PC-3 (cell line): ENCODE measurements around the gene RUFY2. TPM values are rescaled to one million over a fixed set of nuclear protein-coding genes. Genes with fewer than 3 reads are reported as not detected.

Source experiments
- ATAC-seq: fragments of 200-7000 bp; cut with Tn5 transposase; 2 replicates; pipeline ENCODE4 v1.9.1; 2020; ENCODE audit warnings: mild to moderate bottlenecking, moderate library complexity
- BruUV-seq: library from RNA; stranded (reverse); fragments of 400-500 nt; replicated peaks from 2 replicates; lab custom pipeline; 2021; lab: Mats Ljungman, UMichigan
- CTCF ChIA-PET: fragments of 300-600 bp; sonication (Branson Sonifier 250); formaldehyde crosslinking; loops from one replicate; lab custom pipeline; 2022; ENCODE audit warnings: antibody characterized with exemption; lab: Charles Lee
- POLR2A ChIA-PET: fragments of 300-600 bp; sonication (Branson Sonifier 250); formaldehyde crosslinking; loops from one replicate; lab custom pipeline; 2022; ENCODE audit warnings: antibody characterized with exemption; ENCODE audit not compliant: unreplicated experiment; lab: Charles Lee
- DNase-seq: peaks from one replicate; pipeline ENCODE4 v3.0.0-alpha.2; 2015
- H2AFZ ChIP-seq: fragments of 300-600 bp; sonication (generic); 2 replicates; pipeline ENCODE4 v1.6.0; 2016; ENCODE audit warnings: antibody characterized with exemption, low read length
- H3F3A ChIP-seq: fragments of 300-600 bp; sonication (generic); one replicate; pipeline ENCODE4 v1.6.0; 2017; ENCODE audit warnings: antibody characterized with exemption, low read length, control low read depth, mild to moderate bottlenecking; ENCODE audit not compliant: unreplicated experiment
- H3K27ac ChIP-seq: fragments of 300-600 bp; sonication (generic); 2 replicates; pipeline ENCODE4 v1.5.1; 2016; ENCODE audit warnings: mild to moderate bottlenecking, low read length
- H3K27me3 ChIP-seq: fragments of 300-600 bp; sonication (generic); 2 replicates; pipeline ENCODE4 v1.6.1; 2016; ENCODE audit warnings: low read length, mixed read lengths
- H3K36me3 ChIP-seq: fragments of 300-600 bp; sonication (generic); 2 replicates; pipeline ENCODE4 v1.6.1; 2016; ENCODE audit warnings: low read depth, mixed run types, low read length, mixed read lengths
- H3K4me1 ChIP-seq: fragments of 300-600 bp; sonication (generic); 2 replicates; pipeline ENCODE4 v1.5.1; 2016; ENCODE audit warnings: low read length; ENCODE audit not compliant: insufficient read depth
- H3K4me2 ChIP-seq: fragments of 300-600 bp; sonication (generic); 2 replicates; pipeline ENCODE4 v1.6.0; 2016; ENCODE audit warnings: low read length
- H3K4me3 ChIP-seq: fragments of 300-600 bp; sonication (generic); 2 replicates; pipeline ENCODE4 v1.5.1; 2016; ENCODE audit warnings: mild to moderate bottlenecking, low read length, mixed read lengths
- H3K79me2 ChIP-seq: fragments of 300-600 bp; sonication (generic); 2 replicates; pipeline ENCODE4 v1.6.1; 2017; ENCODE audit warnings: low read length, mixed read lengths
- H3K9ac ChIP-seq: fragments of 300-600 bp; sonication (generic); 2 replicates; pipeline ENCODE4 v1.6.0; 2016; ENCODE audit warnings: mild to moderate bottlenecking, low read length
- H3K9me2 ChIP-seq: fragments of 300-600 bp; sonication (generic); replicated peaks from 2 replicates; pipeline ENCODE4 v1.6.1; 2016; ENCODE audit warnings: mixed run types, low read length, mixed read lengths
- H3K9me3 ChIP-seq: fragments of 300-600 bp; sonication (generic); 2 replicates; pipeline ENCODE4 v1.6.1; 2016; ENCODE audit warnings: low read length, mixed read lengths
- H4K20me1 ChIP-seq: fragments of 300-600 bp; sonication (generic); 2 replicates; pipeline ENCODE4 v1.6.1; 2016; ENCODE audit warnings: low read length, mixed read lengths
- CTCF ChIP-seq: fragments of 300-600 bp; sonication (generic); conservative IDR thresholded peaks from 2 replicates; pipeline ENCODE4 v1.5.1; 2017; ENCODE audit warnings: antibody characterized with exemption, low read depth, mild to moderate bottlenecking, low read length
- EZH2 ChIP-seq: fragments of 300-600 bp; sonication (generic); IDR thresholded peaks from one replicate; pipeline ENCODE4 v1.6.1; 2017; ENCODE audit warnings: antibody characterized with exemption, mild to moderate bottlenecking, low read length; ENCODE audit not compliant: unreplicated experiment
- EZH2phosphoT487 ChIP-seq: fragments of 300-600 bp; sonication (generic); IDR thresholded peaks from 2 replicates; pipeline ENCODE4 v1.6.1; 2018; ENCODE audit warnings: mild to moderate bottlenecking, antibody characterized with exemption, low read length, borderline replicate concordance
- intact Hi-C: fragments of 100-400 bp; cut with micrococcal nuclease; formaldehyde crosslinking; loops from 2 replicates; pipeline ENCODE4 v1.9.0; 2023
- total RNA-seq: library from RNA; depleted of rRNA; stranded (reverse); fragments of >200 nt; gene quantifications from 2 replicates; pipeline ENCODE4 v1.2.3, GENCODE V29; 2014

The RUFY2 gene
- total RNA-seq, 1 experiment from 2014 or later, result 18.3 TPM

- Histone ChIP-seq H3K27me3 (no peaks in the 10 kb centered on the region), H3K4me3 (no peak overlapping the region), H3K79me2 (no peaks in the 10 kb centered on the region), H3K4me1 (no peaks in the 10 kb centered on the region), H2AFZ (no peak overlapping the region), H4K20me1 (no peaks in the 10 kb centered on the region), H3K4me2 (no peak overlapping the region), H3F3A (no peaks in the 10 kb centered on the region), H3K36me3 (peaks cover 36% of the 10 kb centered on the region), H3K9ac (no peak overlapping the region), H3K27ac (no peak overlapping the region), H3K9me2 (no peaks in the 10 kb centered on the region), H3K9me3 (0 out of 2 replicates have a peak, but pooled peaks cover 4% of the 10 kb centered on the region)
- ChIA-PET POLR2A (no interaction called here), CTCF (no interaction called here)
- TF ChIP-seq CTCF, result no peak
- no peak for TF ChIP-seq EZH2phosphoT487
- no peak for TF ChIP-seq EZH2
- no TSS peak for BruUV-seq
- intact Hi-C loops, result no loop called here
- ATAC-seq (no peak), DNase-seq (no peak)
Observed at GRCh38 chr10:68371604-68372003, 35.5 kb downstream of the RUFY2 start.

- CTCF ChIA-PET, result no interaction called here
- intact Hi-C loops, result no loop called here
- Histone ChIP-seq H3K4me3 (no peak overlapping the region), H3K36me3 (peaks cover 21% of the 10 kb centered on the region), H3K9ac (no peak overlapping the region), H2AFZ (no peak overlapping the region), H3K79me2 (no peaks in the 10 kb centered on the region), H3K27ac (no peak overlapping the region), H3K9me3 (no peaks in the 10 kb centered on the region), H4K20me1 (no peaks in the 10 kb centered on the region), H3K4me2 (no peak overlapping the region), H3F3A (no peaks in the 10 kb centered on the region), H3K27me3 (no peaks in the 10 kb centered on the region), H3K4me1 (no peaks in the 10 kb centered on the region), H3K9me2 (no peaks in the 10 kb centered on the region)
- DNase-seq (no peak), ATAC-seq (no peak)
- POLR2A ChIA-PET, result no interaction called here
- TF ChIP-seq CTCF (no peak), EZH2phosphoT487 (no peak), EZH2 (no peak)
- BruUV-seq, result no TSS peak
Observed at GRCh38 chr10:68367121-68367520, 40.0 kb downstream of the RUFY2 start.

- H3K27me3 ChIP-seq, result no peaks in the 10 kb centered on the region
- BruUV-seq, result no TSS peak
- no peaks in the 10 kb centered on the region for H3K79me2 ChIP-seq
- H3F3A ChIP-seq, result no peaks in the 10 kb centered on the region
- ATAC-seq (no peak), DNase-seq (no peak)
- ChIA-PET POLR2A (no interaction called here), CTCF (no interaction called here)
- H3K4me3 ChIP-seq, result no peak overlapping the region
- no peaks in the 10 kb centered on the region for H3K9me3 ChIP-seq
- no peaks in the 10 kb centered on the region for H3K9me2 ChIP-seq
- no peaks in the 10 kb centered on the region for H3K4me1 ChIP-seq
- intact Hi-C loops, result no loop called here
- no peak overlapping the region for H3K4me2 ChIP-seq
- TF ChIP-seq CTCF (no peak), EZH2 (no peak), EZH2phosphoT487 (no peak)
- no peak overlapping the region for H2AFZ ChIP-seq
- H3K27ac ChIP-seq, result no peak overlapping the region
- H4K20me1 ChIP-seq, result no peaks in the 10 kb centered on the region
- peaks cover 16% of the 10 kb centered on the region; the same call in 1 of the 2 replicates for H3K36me3 ChIP-seq
- no peak overlapping the region for H3K9ac ChIP-seq
Observed at GRCh38 chr10:68366600-68366999, 40.5 kb downstream of the RUFY2 start.
